Activated CD8-positive, alpha-beta T cell treated with anti-CD3 and anti-CD28 coated beads, Interleukin-2, amount 10 ng/mL, durations not matched to agents 7 days and 5 days (primary cell): ENCODE data around the gene ME1. TPM values are rescaled to one million over a fixed set of nuclear protein-coding genes. Genes with fewer than 3 reads are reported as not detected.

ENCODE experiments used
- ATAC-seq: fragments of 150-1000 bp; cut with Tn5 transposase; one replicate; pipeline ENCODE4 v1.10.0; 2021; ENCODE audit warnings: moderate library complexity
- CTCF ChIA-PET: fragments of 350-600 bp; sonication (Branson Sonifier 250); formaldehyde crosslinking; loops from one replicate; lab custom pipeline; 2021; ENCODE audit warnings: antibody characterized with exemption; lab: Charles Lee
- POLR2A ChIA-PET: fragments of 350-600 bp; sonication (Branson Sonifier 250); formaldehyde crosslinking; loops from one replicate; lab custom pipeline; 2021; ENCODE audit warnings: antibody characterized with exemption; lab: Charles Lee
- DNase-seq: peaks from one replicate; pipeline ENCODE4 v3.0.0-alpha.2; 2020
- H3K27ac Mint-ChIP-seq: one replicate; pipeline ENCODE4 v1.8.0; 2021; ENCODE audit warnings: mild to moderate bottlenecking, mixed read lengths
- H3K27me3 Mint-ChIP-seq: one replicate; pipeline ENCODE4 v1.8.0; 2021; ENCODE audit warnings: low read depth, mixed read lengths
- H3K36me3 Mint-ChIP-seq: one replicate; pipeline ENCODE4 v1.8.0; 2021; ENCODE audit warnings: low read depth, mixed read lengths
- H3K4me1 Mint-ChIP-seq: one replicate; pipeline ENCODE4 v1.8.0; 2021; ENCODE audit warnings: low read depth, mixed read lengths
- H3K4me3 Mint-ChIP-seq: one replicate; pipeline ENCODE4 v1.8.0; 2021; ENCODE audit warnings: mild to moderate bottlenecking, mixed read lengths
- H3K9me3 Mint-ChIP-seq: one replicate; pipeline ENCODE4 v1.8.0; 2022; ENCODE audit warnings: mixed read lengths; ENCODE audit not compliant: insufficient read depth
- total RNA-seq, 2 experiments: library from RNA; stranded (reverse); gene quantifications; one replicate each; pipeline ENCODE4 v1.2.3, GENCODE V29; 2021

Gene ME1
- total RNA-seq, 2 experiments from 2014 or later, result 0.08 TPM; not detected in 1

DNA sequence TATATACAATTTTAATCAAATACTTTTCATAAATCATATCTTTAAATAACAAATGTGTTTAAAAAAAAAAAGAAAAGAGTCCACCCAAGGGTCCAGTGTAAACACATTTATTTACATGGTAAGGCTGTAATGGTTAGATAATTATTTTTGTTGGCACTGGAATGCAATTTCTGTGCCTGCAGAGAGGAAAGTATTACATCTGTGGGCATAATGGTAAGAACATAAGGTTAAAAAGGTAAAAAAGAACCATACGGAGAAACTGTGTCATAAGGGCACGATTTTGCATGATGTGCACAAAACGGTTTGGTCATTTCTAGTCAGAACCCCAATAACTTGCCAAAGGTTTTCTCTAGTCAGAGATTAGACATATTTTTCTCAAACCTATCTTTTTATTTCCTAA is 183.4 kb downstream of the ME1 start:
- DNase-seq (no peak), ATAC-seq (no peak)
- Mint-ChIP-seq H3K4me3 (no peak overlapping the region), H3K27ac (no peak overlapping the region), H3K9me3 (no peaks in the 10 kb centered on the region), H3K36me3 (no peaks in the 10 kb centered on the region), H3K27me3 (peaks cover 6% of the 10 kb centered on the region), H3K4me1 (no peaks in the 10 kb centered on the region)
- CTCF ChIA-PET, result no interaction called here
- POLR2A ChIA-PET, result no interaction called here

DNA sequence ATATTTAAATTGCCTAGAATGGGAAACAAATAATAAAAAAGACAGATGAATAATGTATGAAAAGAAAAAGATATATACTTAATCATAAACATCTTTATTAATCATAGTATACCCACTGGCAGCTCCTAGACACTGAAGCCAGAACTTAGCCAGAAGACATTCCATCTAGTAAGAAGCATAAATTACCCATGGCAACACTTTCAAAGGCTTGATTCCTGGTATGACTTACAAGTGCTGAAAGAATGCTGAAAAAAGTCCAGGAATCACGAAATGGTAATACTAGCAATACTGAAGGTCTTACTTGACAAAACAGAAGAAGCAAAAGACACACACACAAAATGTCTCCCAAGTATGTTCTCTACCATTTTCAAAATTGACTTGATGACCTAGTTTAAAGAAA is 199.7 kb downstream of the ME1 start:
- CTCF ChIA-PET, result interaction anchor here (0.7 to 1.1 kb wide), 3 partner anchors 10 to 166 kb away, joined by 3 to 5 read pairs (median 3); partner anchors contain the start of gene UBE3D
- Mint-ChIP-seq H3K27ac (no peak overlapping the region), H3K36me3 (no peaks in the 10 kb centered on the region), H3K4me1 (no peaks in the 10 kb centered on the region), H3K4me3 (no peak overlapping the region), H3K9me3 (no peaks in the 10 kb centered on the region), H3K27me3 (peaks cover 9% of the 10 kb centered on the region)
- ATAC-seq (no peak), DNase-seq (no peak)
- POLR2A ChIA-PET, result interaction anchor here (0.5 kb wide), 1 partner anchor 1000 kb away, joined by 3 read pairs; no protein-coding TSS in a partner anchor

- POLR2A ChIA-PET, result no interaction called here
- H3K36me3 Mint-ChIP-seq, result no peaks in the 10 kb centered on the region
- ATAC-seq (no peak), DNase-seq (no peak)
- CTCF ChIA-PET, result no interaction called here
- no peak overlapping the region for H3K4me3 Mint-ChIP-seq
- no peaks in the 10 kb centered on the region for H3K4me1 Mint-ChIP-seq
- H3K27ac Mint-ChIP-seq, result no peak overlapping the region
- H3K9me3 Mint-ChIP-seq, result no peaks in the 10 kb centered on the region
- H3K27me3 Mint-ChIP-seq, result peaks cover 4% of the 10 kb centered on the region
These were observed 204.3 kb downstream of the ME1 start for GRCh38 chr6:83226517-83226916.

DNA sequence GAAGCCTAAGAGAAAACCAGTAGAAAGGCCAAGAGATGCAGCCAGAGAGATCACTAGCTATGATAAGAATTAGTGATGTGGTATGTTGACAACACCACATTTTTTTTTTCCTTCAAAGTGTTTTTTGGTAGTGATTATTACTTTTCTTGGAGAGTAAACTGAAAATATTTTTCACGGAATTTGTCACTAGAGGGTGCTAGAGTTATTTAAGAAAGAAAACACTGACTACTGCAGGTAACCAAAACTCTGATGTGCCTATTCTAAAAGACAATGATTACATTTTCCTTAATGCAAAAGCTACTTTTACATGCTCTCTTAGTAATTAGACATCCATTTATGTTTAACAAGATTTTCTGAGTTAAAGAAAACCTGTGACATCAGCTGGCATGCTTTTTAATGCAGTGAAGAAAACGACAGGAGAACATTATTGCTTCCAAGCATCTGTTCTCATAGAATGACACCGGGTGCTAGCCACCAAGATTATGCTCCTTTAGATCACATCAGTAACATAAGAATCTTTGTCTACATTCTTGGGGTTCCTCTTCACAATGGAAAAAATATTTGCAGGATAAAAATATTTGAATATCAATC is 208.9 kb downstream of the ME1 start:
- Mint-ChIP-seq H3K27ac (no peak overlapping the region), H3K36me3 (no peaks in the 10 kb centered on the region), H3K4me3 (no peak overlapping the region), H3K4me1 (no peaks in the 10 kb centered on the region), H3K27me3 (peaks cover 2% of the 10 kb centered on the region), H3K9me3 (no peaks in the 10 kb centered on the region)
- DNase-seq (no peak), ATAC-seq (no peak)
- ChIA-PET POLR2A (no interaction called here), CTCF (interaction anchor here (0.9 to 5.0 kb wide), 9 partner anchors 11 to 314 kb away, joined by 3 to 60 read pairs (median 5); partner anchors contain the start of genes DOP1A, PRSS35 and UBE3D)

GRCh38 chr6:83221276-83221675 is 209.6 kb downstream of the ME1 start:
- peaks cover 2% of the 10 kb centered on the region for H3K27me3 Mint-ChIP-seq
- CTCF ChIA-PET, result interaction anchor here (0.7 to 5.0 kb wide), 8 partner anchors 10 to 315 kb away, joined by 3 to 60 read pairs (median 6); partner anchors contain the start of genes DOP1A, PRSS35 and UBE3D
- H3K36me3 Mint-ChIP-seq, result no peaks in the 10 kb centered on the region
- H3K4me1 Mint-ChIP-seq, result no peaks in the 10 kb centered on the region
- POLR2A ChIA-PET, result no interaction called here
- H3K9me3 Mint-ChIP-seq, result no peaks in the 10 kb centered on the region
- ATAC-seq, result no peak
- no peak overlapping the region for H3K27ac Mint-ChIP-seq
- DNase-seq, result no peak
- no peak overlapping the region for H3K4me3 Mint-ChIP-seq

DNA sequence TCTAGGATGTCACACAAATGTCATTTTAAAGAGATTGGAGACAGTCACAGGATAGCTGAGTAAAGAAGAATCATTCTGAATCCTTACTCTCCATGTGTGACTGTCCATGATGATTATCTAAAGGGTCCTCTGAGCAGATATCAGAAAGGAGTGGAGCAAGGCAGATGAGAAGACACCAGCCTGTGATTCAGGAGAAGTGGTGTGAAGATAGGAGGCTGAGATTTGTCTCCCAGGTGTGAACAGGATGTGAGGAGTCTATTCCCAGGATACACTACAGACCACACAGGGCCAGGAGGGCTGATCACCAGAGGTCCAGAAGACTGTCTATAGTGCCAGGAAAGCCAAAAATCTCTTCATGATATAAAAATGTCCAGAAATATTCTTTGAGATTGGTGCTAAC is 210.7 kb downstream of the ME1 start:
- Mint-ChIP-seq H3K9me3 (no peaks in the 10 kb centered on the region), H3K27me3 (peaks cover 3% of the 10 kb centered on the region), H3K4me1 (no peaks in the 10 kb centered on the region), H3K27ac (no peak overlapping the region), H3K36me3 (no peaks in the 10 kb centered on the region), H3K4me3 (no peak overlapping the region)
- DNase-seq (no peak), ATAC-seq (no peak)
- ChIA-PET CTCF (interaction anchor here (0.7 to 11.5 kb wide), 3 partner anchors 152 to 295 kb away, joined by 6 to 272 read pairs (median 60); partner anchors contain the start of genes DOP1A, PRSS35 and UBE3D), POLR2A (no interaction called here)

DNA sequence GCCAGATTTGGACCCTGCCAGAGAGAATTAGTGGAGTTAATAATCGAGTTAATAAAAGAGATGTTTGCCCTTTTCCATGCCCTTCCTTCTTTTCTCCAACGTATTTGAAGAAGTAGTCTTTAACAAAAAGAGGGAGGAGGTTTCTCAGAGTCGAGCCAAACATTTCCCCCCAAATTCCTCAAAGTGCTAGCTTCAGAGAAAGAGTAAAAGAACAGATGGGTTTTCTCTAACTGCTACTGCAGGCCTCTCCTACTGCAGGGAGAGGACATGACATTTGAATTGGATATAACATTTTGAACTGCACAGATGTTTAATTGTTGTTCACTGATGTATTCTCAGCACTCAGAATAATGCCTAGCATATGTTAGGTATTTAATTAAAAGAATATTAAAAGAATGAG is 212.2 kb downstream of the ME1 start:
- H3K9me3 Mint-ChIP-seq, result no peaks in the 10 kb centered on the region
- H3K4me3 Mint-ChIP-seq, result no peak overlapping the region
- CTCF ChIA-PET, result interaction anchor here (11.5 kb wide), 1 partner anchor 151 kb away, joined by 272 read pairs; the partner anchor contains the start of genes DOP1A and UBE3D
- POLR2A ChIA-PET, result no interaction called here
- H3K27me3 Mint-ChIP-seq, result peaks cover 10% of the 10 kb centered on the region
- no peak for ATAC-seq
- H3K36me3 Mint-ChIP-seq, result no peaks in the 10 kb centered on the region
- no peak for DNase-seq
- no peak overlapping the region for H3K27ac Mint-ChIP-seq
- H3K4me1 Mint-ChIP-seq, result no peaks in the 10 kb centered on the region

DNA sequence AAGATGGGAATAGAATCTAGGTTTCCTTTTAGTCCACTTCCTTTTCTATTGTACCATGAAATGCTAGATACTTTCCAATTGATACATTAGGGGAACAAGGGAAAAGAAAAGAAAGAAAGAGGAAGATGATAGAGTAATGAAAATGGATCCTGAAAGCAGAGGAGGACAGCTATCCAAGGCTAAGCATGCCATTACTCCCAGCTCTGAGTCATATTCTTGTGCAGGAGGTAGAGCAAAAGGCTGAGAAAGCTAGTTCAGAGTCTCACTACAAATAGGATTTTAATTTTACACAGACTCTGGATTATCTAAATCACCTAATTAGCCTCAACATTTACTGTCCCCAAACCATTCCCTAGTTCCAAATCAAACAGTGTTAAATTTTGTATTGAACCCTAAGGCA is 214.0 kb downstream of the ME1 start:
- H3K27ac Mint-ChIP-seq, result no peak overlapping the region
- ChIA-PET POLR2A (no interaction called here), CTCF (interaction anchor here (2.6 to 11.5 kb wide), 3 partner anchors 33 to 296 kb away, joined by 8 to 272 read pairs (median 25); partner anchors contain the start of genes DOP1A, PRSS35 and UBE3D)
- H3K4me1 Mint-ChIP-seq, result no peaks in the 10 kb centered on the region
- no peaks in the 10 kb centered on the region for H3K9me3 Mint-ChIP-seq
- DNase-seq (no peak), ATAC-seq (no peak)
- no peaks in the 10 kb centered on the region for H3K36me3 Mint-ChIP-seq
- H3K27me3 Mint-ChIP-seq, result peaks cover 13% of the 10 kb centered on the region
- no peak overlapping the region for H3K4me3 Mint-ChIP-seq

DNA sequence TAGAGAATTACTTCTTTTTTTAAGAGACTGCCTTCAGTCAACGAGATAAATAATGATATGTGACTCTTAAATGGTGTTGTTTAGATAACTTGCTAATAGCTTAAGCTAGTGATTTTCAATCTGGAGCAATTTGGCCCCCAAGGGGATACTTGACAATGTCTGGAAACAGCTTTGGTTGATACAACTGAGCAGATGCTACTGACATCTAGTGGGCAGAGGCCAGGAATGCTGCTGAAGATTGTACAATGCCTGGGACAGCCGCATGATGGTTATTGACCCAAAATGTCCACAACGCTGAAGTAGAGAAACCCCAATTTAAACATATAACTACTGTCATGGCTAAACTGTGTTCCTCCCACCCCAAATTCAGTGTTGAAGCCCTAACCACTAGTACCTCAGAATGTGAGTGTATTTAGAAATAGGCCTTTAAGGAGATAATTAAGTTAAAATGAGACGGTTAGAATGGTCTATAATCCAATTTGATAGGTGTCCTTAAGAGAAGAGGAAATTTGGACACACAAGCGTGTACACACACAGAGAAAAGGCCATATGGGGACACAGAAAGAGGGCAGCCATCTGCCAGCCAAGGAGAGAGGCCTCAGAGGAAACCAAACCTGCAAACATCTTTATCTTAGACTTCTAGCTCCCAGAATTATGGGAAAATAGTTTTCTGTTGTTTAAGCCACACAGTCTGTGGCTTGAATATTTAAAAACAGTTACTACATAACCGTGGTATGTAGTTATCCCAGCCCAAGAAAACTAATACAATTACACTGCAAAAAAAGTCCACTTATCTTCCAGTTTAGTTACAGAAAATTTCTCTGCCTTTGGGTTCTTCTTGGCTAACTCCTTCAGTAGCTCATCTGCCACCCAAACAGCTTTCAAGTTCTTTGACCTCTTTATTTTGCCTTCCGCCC is 215.5 kb downstream of the ME1 start:
- Mint-ChIP-seq H3K4me3 (no peak overlapping the region), H3K9me3 (no peaks in the 10 kb centered on the region), H3K27ac (no peak overlapping the region), H3K27me3 (peaks cover 18% of the 10 kb centered on the region), H3K36me3 (no peaks in the 10 kb centered on the region), H3K4me1 (no peaks in the 10 kb centered on the region)
- POLR2A ChIA-PET, result no interaction called here
- peak; percentile 73 for DNase-seq
- ATAC-seq, result peak; percentile 91
- CTCF ChIA-PET, result interaction anchor here (0.6 to 11.5 kb wide), 28 partner anchors 11 to 299 kb away, joined by 3 to 272 read pairs (median 4); partner anchors contain the start of genes DOP1A, PGM3, PRSS35 and RWDD2A

DNA sequence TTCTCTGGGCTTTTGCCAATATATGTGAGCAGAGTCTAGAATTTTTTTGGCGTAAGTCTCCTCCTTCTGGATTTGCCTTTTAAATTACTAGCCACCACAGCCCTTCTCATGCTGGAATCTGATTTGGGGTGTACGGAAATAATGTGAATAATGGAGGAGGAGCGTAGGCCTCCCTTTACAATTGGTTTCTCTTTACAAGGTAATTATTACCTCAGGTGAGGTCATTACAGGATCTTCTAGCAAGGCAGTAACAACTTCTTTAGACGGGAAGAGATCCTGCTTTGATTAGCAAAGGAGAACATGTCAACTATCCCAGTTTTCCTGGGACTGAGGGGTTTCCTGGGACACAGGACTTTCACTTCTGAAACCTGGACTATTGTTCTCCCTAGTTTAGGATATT is 228.8 kb downstream of the ME1 start:
- ChIA-PET POLR2A (no interaction called here), CTCF (interaction anchor here (0.9 to 1.9 kb wide), 3 partner anchors 13 to 136 kb away, joined by 3 to 6 read pairs (median 4); partner anchors contain the start of genes DOP1A and UBE3D)
- DNase-seq (no peak), ATAC-seq (no peak)
- H3K9me3 Mint-ChIP-seq, result no peaks in the 10 kb centered on the region
- no peak overlapping the region for H3K27ac Mint-ChIP-seq
- no peaks in the 10 kb centered on the region for H3K36me3 Mint-ChIP-seq
- peaks cover 6% of the 10 kb centered on the region for H3K27me3 Mint-ChIP-seq
- H3K4me1 Mint-ChIP-seq, result no peaks in the 10 kb centered on the region
- no peak overlapping the region for H3K4me3 Mint-ChIP-seq

DNA sequence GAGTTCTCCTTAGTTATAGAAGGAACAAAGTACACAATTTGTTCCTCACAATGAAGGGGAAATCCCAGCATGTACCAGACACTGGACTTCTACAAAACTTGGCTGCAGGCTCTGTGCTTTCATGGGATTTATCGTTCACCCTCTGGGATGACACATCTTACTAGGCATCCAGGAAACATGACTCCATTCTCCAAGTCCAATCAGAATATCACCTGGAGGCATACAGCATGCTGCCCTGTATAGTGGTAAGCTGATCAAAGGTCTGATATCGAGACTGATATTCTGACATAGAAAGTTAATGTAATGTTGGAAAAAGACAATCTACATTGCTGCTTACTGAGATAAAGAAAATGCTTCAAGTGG is 231.0 kb downstream of the ME1 start:
- ChIA-PET POLR2A (no interaction called here), CTCF (interaction anchor here (0.6 to 1.4 kb wide), 3 partner anchors 15 to 133 kb away, joined by 3 to 5 read pairs (median 4); no protein-coding TSS in a partner anchor)
- DNase-seq (no peak), ATAC-seq (no peak)
- Mint-ChIP-seq H3K27me3 (no peaks in the 10 kb centered on the region), H3K27ac (no peak overlapping the region), H3K9me3 (no peaks in the 10 kb centered on the region), H3K4me3 (no peak overlapping the region), H3K4me1 (no peaks in the 10 kb centered on the region), H3K36me3 (no peaks in the 10 kb centered on the region)
